ENCODE results near the gene POLR2E. TPM values are rescaled to one million over a fixed set of nuclear protein-coding genes. Genes with fewer than 3 reads are reported as not detected.

The POLR2E gene
- total RNA-seq, 1 donor from 2014 or later, result 213 TPM

Other genes with a start within 250 kb of the POLR2E start
- gene ELANE, start 243.1 kb downstream of the POLR2E start, total RNA-seq, result not detected in 2 replicates
- 0.16 and 0.57 TPM in 2 replicates for gene CFD, start 235.7 kb downstream of the POLR2E start, total RNA-seq
- 27.7 and 31.2 TPM in 2 replicates for gene MED16, start 202.2 kb downstream of the POLR2E start, total RNA-seq
- not detected in 2 replicates for gene RNU6-9, start 201.9 kb downstream of the POLR2E start, total RNA-seq
- 51.8 and 53.6 TPM in 2 replicates for gene R3HDM4, start 182.2 kb downstream of the POLR2E start, total RNA-seq
- gene KISS1R, start 178.0 kb downstream of the POLR2E start, total RNA-seq, result not detected in 2 replicates
- gene ARID3A, start 169.3 kb downstream of the POLR2E start, total RNA-seq, result 3.2 and 3.5 TPM in 2 replicates
- 34.2 and 42.9 TPM in 2 replicates for gene WDR18, start 111.0 kb downstream of the POLR2E start, total RNA-seq
- 0.05 and 0.16 TPM in 2 replicates for gene GRIN3B, start 95.0 kb downstream of the POLR2E start, total RNA-seq
- gene TMEM259, start 74.3 kb downstream of the POLR2E start, total RNA-seq, result 182 and 198 TPM in 2 replicates
- gene RNU6-2, start 73.9 kb downstream of the POLR2E start, total RNA-seq, result not detected in 2 replicates
- gene CNN2, start 68.8 kb downstream of the POLR2E start, total RNA-seq, result 88.1 and 92.4 TPM in 2 replicates
- gene ABCA7, start 55.3 kb downstream of the POLR2E start, total RNA-seq, result 41.9 and 43.0 TPM in 2 replicates
- gene ARHGAP45, start 28.2 kb downstream of the POLR2E start, total RNA-seq, result 0.21 and 0.68 TPM in 2 replicates
- gene GPX4, start 8.6 kb upstream of the POLR2E start, total RNA-seq, result 475 and 493 TPM in 2 replicates
- 23.3 and 25.0 TPM in 2 replicates for gene SBNO2, start 78.9 kb upstream of the POLR2E start, total RNA-seq
- 86.3 and 94.9 TPM in 2 replicates for gene STK11, start 110.4 kb upstream of the POLR2E start, total RNA-seq
- gene CBARP, start 142.6 kb upstream of the POLR2E start, total RNA-seq, result 4.0 and 4.8 TPM in 2 replicates
- 46.5 and 61.9 TPM in 2 replicates for gene ATP5F1D, start 146.4 kb upstream of the POLR2E start, total RNA-seq
- 17.2 and 30.6 TPM in 2 replicates for gene MIDN, start 153.2 kb upstream of the POLR2E start, total RNA-seq
- gene CIRBP, start 174.0 kb upstream of the POLR2E start, total RNA-seq, result 441 and 497 TPM in 2 replicates
- 33.8 and 55.3 TPM in 2 replicates for gene FAM174C, start 180.2 kb upstream of the POLR2E start, total RNA-seq
- not detected in 2 replicates for gene EFNA2, start 190.5 kb upstream of the POLR2E start, total RNA-seq